NCI-H2081 (cell line): ENCODE data around the gene LPCAT1.
"Not testable (repeated sequence)": the region's sequence is repeated elsewhere in the genome, so short reads cannot be mapped to it uniquely, and the experiment has no call there.

ENCODE experiments used
- DNase-seq, 2 experiments: peaks; one replicate each; lab custom pipeline; 2025; lab: John Stamatoyannopoulos, UW

The LPCAT1 gene

GRCh38 chr5:1523793-1524480 lies at the start of gene LPCAT1:
LPCAT1 (minus strand) TSS chr5:1523960; CDS start chr5:1523844, 116 bp downstream.
- DNase-seq = peak; percentile 87 to 89

- not testable (repeated sequence) for DNase-seq
Measured at GRCh38 chr5:1571875-1572274, 48.1 kb upstream of the LPCAT1 start.

GRCh38 chr5:1570975-1571374 lies 47.2 kb upstream of the LPCAT1 start:
- no peak for DNase-seq

- DNase-seq = no peak
Measured at GRCh38 chr5:1568201-1568979, 44.6 kb upstream of the LPCAT1 start.

- not testable (repeated sequence) for DNase-seq
Measured at GRCh38 chr5:1567527-1568200, 43.9 kb upstream of the LPCAT1 start.

- DNase-seq = no peak
Measured at GRCh38 chr5:1565737-1566734, 42.3 kb upstream of the LPCAT1 start.

GRCh38 chr5:1564824-1565736 lies 41.3 kb upstream of the LPCAT1 start:
- DNase-seq = no peak

GRCh38 chr5:1564182-1564748 lies 40.5 kb upstream of the LPCAT1 start:
- no peak for DNase-seq

- DNase-seq = no peak
Measured at GRCh38 chr5:1563617-1564181, 39.9 kb upstream of the LPCAT1 start.

- no peak for DNase-seq
Measured at GRCh38 chr5:1563051-1563461, 39.3 kb upstream of the LPCAT1 start.

- DNase-seq = no peak
Measured at GRCh38 chr5:1562599-1562998, 38.8 kb upstream of the LPCAT1 start.

GRCh38 chr5:1561402-1561929 lies 37.7 kb upstream of the LPCAT1 start:
- no peak for DNase-seq

- not testable (repeated sequence) for DNase-seq
Measured at GRCh38 chr5:1560499-1560898, 36.7 kb upstream of the LPCAT1 start.

GRCh38 chr5:1558944-1559343 lies 35.2 kb upstream of the LPCAT1 start:
- DNase-seq = no peak

- DNase-seq = no peak
Measured at GRCh38 chr5:1557114-1557873, 33.5 kb upstream of the LPCAT1 start.

GRCh38 chr5:1555808-1556731 lies 32.3 kb upstream of the LPCAT1 start:
- no peak for DNase-seq

GRCh38 chr5:1555011-1555807 lies 31.4 kb upstream of the LPCAT1 start:
- no peak for DNase-seq
